GM23338 (cell line): ENCODE data around the gene CD63. TPM values are rescaled to one million over a fixed set of nuclear protein-coding genes. Genes with fewer than 3 reads are reported as not detected.

Source experiments
- ATAC-seq: fragments of 200-7000 bp; cut with Tn5 transposase; 3 replicates; pipeline ENCODE4 v1.9.1; 2020
- DNase-seq: peaks from one replicate; pipeline ENCODE4 v3.0.0-alpha.2; 2015; ENCODE audit warnings: low spot score
- H2AFZ ChIP-seq: fragments of 200-600 bp; sonication (generic); 2 replicates; pipeline ENCODE4 v1.8.0; 2016; ENCODE audit warnings: antibody characterized with exemption, mild to moderate bottlenecking, moderate library complexity
- H3F3A ChIP-seq: fragments of 200-600 bp; sonication (generic); replicated peaks from 2 replicates; pipeline ENCODE4 v1.8.0; 2017; ENCODE audit warnings: antibody characterized with exemption, mixed run types, low read depth
- H3K27ac ChIP-seq: fragments of 200-600 bp; sonication (generic); 2 replicates; pipeline ENCODE4 v1.6.1; 2016; ENCODE audit warnings: low read depth
- H3K27me3 ChIP-seq: fragments of 200-600 bp; sonication (generic); 2 replicates; pipeline ENCODE4 v1.8.0; 2016; ENCODE audit warnings: mild to moderate bottlenecking, mixed run types, moderate library complexity; ENCODE audit not compliant: insufficient read depth
- H3K36me3 ChIP-seq: fragments of 200-600 bp; sonication (generic); 2 replicates; pipeline ENCODE4 v1.8.0; 2016; ENCODE audit warnings: mild to moderate bottlenecking; ENCODE audit not compliant: insufficient read depth
- H3K4me1 ChIP-seq: fragments of 200-600 bp; sonication (generic); 2 replicates; pipeline ENCODE4 v1.8.0; 2016; ENCODE audit warnings: mild to moderate bottlenecking, moderate library complexity; ENCODE audit not compliant: insufficient read depth
- H3K4me2 ChIP-seq: fragments of 200-600 bp; sonication (generic); 2 replicates; pipeline ENCODE4 v1.7.1; 2017; ENCODE audit warnings: mixed run types
- H3K4me3 ChIP-seq: fragments of 200-600 bp; sonication (generic); 2 replicates; pipeline ENCODE4 v1.6.1; 2016; ENCODE audit warnings: mixed run types
- H3K79me2 ChIP-seq: fragments of 200-600 bp; sonication (generic); replicated peaks from 2 replicates; pipeline ENCODE4 v1.8.0; 2017; ENCODE audit warnings: mild to moderate bottlenecking; ENCODE audit not compliant: insufficient read depth
- H3K9me2 ChIP-seq: fragments of 200-600 bp; sonication (generic); 2 replicates; pipeline ENCODE4 v1.8.0; 2017; ENCODE audit not compliant: insufficient read depth
- H4K20me1 ChIP-seq: fragments of 200-600 bp; sonication (generic); replicated peaks from 2 replicates; pipeline ENCODE4 v1.8.0; 2017; ENCODE audit warnings: mild to moderate bottlenecking; ENCODE audit not compliant: insufficient read depth
- H3K27ac Mint-ChIP-seq: 2 replicates; pipeline ENCODE4 v1.8.0; 2020; ENCODE audit warnings: inconsistent platforms, mild to moderate bottlenecking, moderate library complexity, mixed read lengths
- H3K27me3 Mint-ChIP-seq: 3 replicates; pipeline ENCODE4 v1.8.0; 2022; ENCODE audit warnings: low read depth, mild to moderate bottlenecking, moderate library complexity, mixed read lengths, inconsistent platforms; ENCODE audit not compliant: insufficient read depth, poor library complexity
- H3K36me3 Mint-ChIP-seq: 3 replicates; pipeline ENCODE4 v1.8.0; 2021; ENCODE audit warnings: low read depth, mild to moderate bottlenecking, inconsistent platforms, moderate library complexity, mixed read lengths
- H3K4me1 Mint-ChIP-seq: 3 replicates; pipeline ENCODE4 v1.8.0; 2020; ENCODE audit warnings: mild to moderate bottlenecking, inconsistent platforms, mixed read lengths
- H3K4me3 Mint-ChIP-seq: 3 replicates; pipeline ENCODE4 v1.8.0; 2021; ENCODE audit warnings: moderate library complexity, mild to moderate bottlenecking, inconsistent platforms, mixed read lengths
- H3K9me3 Mint-ChIP-seq: 3 replicates; pipeline ENCODE4 v1.8.0; 2020; ENCODE audit warnings: moderate library complexity, mild to moderate bottlenecking, inconsistent platforms, mixed read lengths
- CREB1 ChIP-seq: fragments of 250-450 bp; sonication (Bioruptor Pico); IDR thresholded peaks from 2 replicates; pipeline ENCODE4 v1.5.0; 2020; ENCODE audit warnings: low read depth, mild to moderate bottlenecking, moderate library complexity
- EZH2 ChIP-seq: fragments of 200-600 bp; sonication (generic); IDR thresholded peaks from one replicate; pipeline ENCODE4 v1.8.0; 2017; ENCODE audit warnings: antibody characterized with exemption, mild to moderate bottlenecking, low read depth; ENCODE audit not compliant: unreplicated experiment
- JUNB ChIP-seq: IDR thresholded peaks from one replicate; pipeline ENCODE4 v1.6.1; 2016; ENCODE audit warnings: antibody characterized with exemption; ENCODE audit not compliant: unreplicated experiment
- NANOG ChIP-seq: IDR thresholded peaks from 2 replicates; pipeline ENCODE4 v1.6.1; 2016; ENCODE audit warnings: antibody characterized with exemption, borderline replicate concordance
- STAT1 ChIP-seq: IDR thresholded peaks from one replicate; pipeline ENCODE4 v1.6.1; 2016; ENCODE audit warnings: antibody characterized with exemption; ENCODE audit not compliant: unreplicated experiment
- ZNF331 ChIP-seq: fragments of 250-450 bp; sonication (Bioruptor Pico); IDR thresholded peaks from 2 replicates; pipeline ENCODE4 v1.5.0; 2020; ENCODE audit warnings: low read depth, mild to moderate bottlenecking, moderate library complexity
- polyA plus RNA-seq: library from polyadenylated mRNA; unstranded; fragments of >200 nt; fragmentation: Nextera tagmentation; extraction: Ambion mirVana; gene quantifications from 2 replicates; pipeline ENCODE4 v1.2.1, GENCODE V29; 2016
- total RNA-seq: library from RNA; depleted of rRNA; stranded (reverse); fragments of >200 nt; shearing (Covaris generic); gene quantifications from 2 replicates; pipeline ENCODE4 v1.2.3, GENCODE V29; 2014
- TF ChIP-seq, protein P1 (sequence below), 2 experiments: fragments of 200-600 bp in 1 of 2; sonication (generic) in 1 of 2; conservative IDR thresholded peaks; 2 replicates each; pipeline versions ENCODE4 v1.5.1 to v1.6.1; 2016 to 2017; ENCODE audit warnings: antibody characterized with exemption in 2 of 2, low read depth in 2 of 2, mild to moderate bottlenecking in 2 of 2, moderate library complexity in 1 of 2
- TF ChIP-seq, protein P2 (sequence below): IDR thresholded peaks from 2 replicates; pipeline ENCODE4 v1.6.1; 2016; ENCODE audit warnings: antibody characterized with exemption
- TF ChIP-seq, protein P3 (sequence below): fragments of 250-450 bp; sonication (Bioruptor Pico); IDR thresholded peaks from 2 replicates; pipeline ENCODE4 v1.5.0; 2020; ENCODE audit warnings: mild to moderate bottlenecking, moderate library complexity

The CD63 gene
- total and polyA plus RNA-seq, 2 experiments from 2014 or later = 294 to 685 TPM

DNA sequence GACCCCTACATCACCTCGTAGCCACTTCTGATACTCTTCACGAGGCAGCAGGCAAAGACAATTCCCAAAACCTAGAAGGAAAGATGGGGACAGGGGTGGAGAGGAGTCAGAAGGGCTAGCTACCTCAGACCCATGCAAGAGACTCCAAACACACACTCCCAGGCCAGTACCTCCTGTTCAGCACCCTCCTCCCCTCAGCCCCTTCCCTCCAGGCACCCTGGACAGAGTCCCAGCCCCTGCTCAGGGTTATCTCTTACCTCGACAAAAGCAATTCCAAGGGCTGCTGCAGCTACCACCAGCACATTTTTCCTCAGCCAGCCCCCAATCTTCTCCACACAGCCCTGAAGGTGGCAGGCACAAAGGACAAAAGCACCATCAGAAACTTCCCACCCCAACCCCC is 3.3 kb downstream of the CD63 start:
- no peak for DNase-seq
- Mint-ChIP-seq H3K9me3 (no peaks in the 10 kb centered on the region), H3K27me3 (peaks cover 17% of the 10 kb centered on the region), H3K4me1 (peaks cover 30% of the 10 kb centered on the region), H3K36me3 (peaks cover 41% of the 10 kb centered on the region), H3K27ac (no peak overlapping the region), H3K4me3 (no peak overlapping the region; the same call in 2 of the 3 replicates)
- Histone ChIP-seq H2AFZ (no peak overlapping the region), H3K79me2 (peaks cover 14% of the 10 kb centered on the region), H3K4me1 (peaks cover 18% of the 10 kb centered on the region), H3F3A (peaks cover 16% of the 10 kb centered on the region; the same call in 1 of the 2 replicates), H3K27me3 (no peaks in the 10 kb centered on the region), H3K4me3 (no peak overlapping the region), H3K36me3 (peaks cover 8% of the 10 kb centered on the region; the same call in 1 of the 2 replicates), H3K9me2 (no peaks in the 10 kb centered on the region), H3K27ac (0 out of 2 replicates have a peak overlapping the region, but pooled peaks have one; percentile 80), H4K20me1 (0 out of 2 replicates have a peak, but pooled peaks cover 6% of the 10 kb centered on the region), H3K4me2 (no peak overlapping the region)
- no peak for TF ChIP-seq NANOG
- TF ChIP-seq, protein P1, sequence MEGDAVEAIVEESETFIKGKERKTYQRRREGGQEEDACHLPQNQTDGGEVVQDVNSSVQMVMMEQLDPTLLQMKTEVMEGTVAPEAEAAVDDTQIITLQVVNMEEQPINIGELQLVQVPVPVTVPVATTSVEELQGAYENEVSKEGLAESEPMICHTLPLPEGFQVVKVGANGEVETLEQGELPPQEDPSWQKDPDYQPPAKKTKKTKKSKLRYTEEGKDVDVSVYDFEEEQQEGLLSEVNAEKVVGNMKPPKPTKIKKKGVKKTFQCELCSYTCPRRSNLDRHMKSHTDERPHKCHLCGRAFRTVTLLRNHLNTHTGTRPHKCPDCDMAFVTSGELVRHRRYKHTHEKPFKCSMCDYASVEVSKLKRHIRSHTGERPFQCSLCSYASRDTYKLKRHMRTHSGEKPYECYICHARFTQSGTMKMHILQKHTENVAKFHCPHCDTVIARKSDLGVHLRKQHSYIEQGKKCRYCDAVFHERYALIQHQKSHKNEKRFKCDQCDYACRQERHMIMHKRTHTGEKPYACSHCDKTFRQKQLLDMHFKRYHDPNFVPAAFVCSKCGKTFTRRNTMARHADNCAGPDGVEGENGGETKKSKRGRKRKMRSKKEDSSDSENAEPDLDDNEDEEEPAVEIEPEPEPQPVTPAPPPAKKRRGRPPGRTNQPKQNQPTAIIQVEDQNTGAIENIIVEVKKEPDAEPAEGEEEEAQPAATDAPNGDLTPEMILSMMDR (conservative IDR thresholded peaks at IDR 0.05; ENCODE audit: low read depth in 2 of 2) = no peak
- TF ChIP-seq CREB1 (CRISPR knock-in tag) = no peak
- TF ChIP-seq, protein P2, sequence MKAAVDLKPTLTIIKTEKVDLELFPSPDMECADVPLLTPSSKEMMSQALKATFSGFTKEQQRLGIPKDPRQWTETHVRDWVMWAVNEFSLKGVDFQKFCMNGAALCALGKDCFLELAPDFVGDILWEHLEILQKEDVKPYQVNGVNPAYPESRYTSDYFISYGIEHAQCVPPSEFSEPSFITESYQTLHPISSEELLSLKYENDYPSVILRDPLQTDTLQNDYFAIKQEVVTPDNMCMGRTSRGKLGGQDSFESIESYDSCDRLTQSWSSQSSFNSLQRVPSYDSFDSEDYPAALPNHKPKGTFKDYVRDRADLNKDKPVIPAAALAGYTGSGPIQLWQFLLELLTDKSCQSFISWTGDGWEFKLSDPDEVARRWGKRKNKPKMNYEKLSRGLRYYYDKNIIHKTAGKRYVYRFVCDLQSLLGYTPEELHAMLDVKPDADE = no peak
- TF ChIP-seq, protein P3, sequence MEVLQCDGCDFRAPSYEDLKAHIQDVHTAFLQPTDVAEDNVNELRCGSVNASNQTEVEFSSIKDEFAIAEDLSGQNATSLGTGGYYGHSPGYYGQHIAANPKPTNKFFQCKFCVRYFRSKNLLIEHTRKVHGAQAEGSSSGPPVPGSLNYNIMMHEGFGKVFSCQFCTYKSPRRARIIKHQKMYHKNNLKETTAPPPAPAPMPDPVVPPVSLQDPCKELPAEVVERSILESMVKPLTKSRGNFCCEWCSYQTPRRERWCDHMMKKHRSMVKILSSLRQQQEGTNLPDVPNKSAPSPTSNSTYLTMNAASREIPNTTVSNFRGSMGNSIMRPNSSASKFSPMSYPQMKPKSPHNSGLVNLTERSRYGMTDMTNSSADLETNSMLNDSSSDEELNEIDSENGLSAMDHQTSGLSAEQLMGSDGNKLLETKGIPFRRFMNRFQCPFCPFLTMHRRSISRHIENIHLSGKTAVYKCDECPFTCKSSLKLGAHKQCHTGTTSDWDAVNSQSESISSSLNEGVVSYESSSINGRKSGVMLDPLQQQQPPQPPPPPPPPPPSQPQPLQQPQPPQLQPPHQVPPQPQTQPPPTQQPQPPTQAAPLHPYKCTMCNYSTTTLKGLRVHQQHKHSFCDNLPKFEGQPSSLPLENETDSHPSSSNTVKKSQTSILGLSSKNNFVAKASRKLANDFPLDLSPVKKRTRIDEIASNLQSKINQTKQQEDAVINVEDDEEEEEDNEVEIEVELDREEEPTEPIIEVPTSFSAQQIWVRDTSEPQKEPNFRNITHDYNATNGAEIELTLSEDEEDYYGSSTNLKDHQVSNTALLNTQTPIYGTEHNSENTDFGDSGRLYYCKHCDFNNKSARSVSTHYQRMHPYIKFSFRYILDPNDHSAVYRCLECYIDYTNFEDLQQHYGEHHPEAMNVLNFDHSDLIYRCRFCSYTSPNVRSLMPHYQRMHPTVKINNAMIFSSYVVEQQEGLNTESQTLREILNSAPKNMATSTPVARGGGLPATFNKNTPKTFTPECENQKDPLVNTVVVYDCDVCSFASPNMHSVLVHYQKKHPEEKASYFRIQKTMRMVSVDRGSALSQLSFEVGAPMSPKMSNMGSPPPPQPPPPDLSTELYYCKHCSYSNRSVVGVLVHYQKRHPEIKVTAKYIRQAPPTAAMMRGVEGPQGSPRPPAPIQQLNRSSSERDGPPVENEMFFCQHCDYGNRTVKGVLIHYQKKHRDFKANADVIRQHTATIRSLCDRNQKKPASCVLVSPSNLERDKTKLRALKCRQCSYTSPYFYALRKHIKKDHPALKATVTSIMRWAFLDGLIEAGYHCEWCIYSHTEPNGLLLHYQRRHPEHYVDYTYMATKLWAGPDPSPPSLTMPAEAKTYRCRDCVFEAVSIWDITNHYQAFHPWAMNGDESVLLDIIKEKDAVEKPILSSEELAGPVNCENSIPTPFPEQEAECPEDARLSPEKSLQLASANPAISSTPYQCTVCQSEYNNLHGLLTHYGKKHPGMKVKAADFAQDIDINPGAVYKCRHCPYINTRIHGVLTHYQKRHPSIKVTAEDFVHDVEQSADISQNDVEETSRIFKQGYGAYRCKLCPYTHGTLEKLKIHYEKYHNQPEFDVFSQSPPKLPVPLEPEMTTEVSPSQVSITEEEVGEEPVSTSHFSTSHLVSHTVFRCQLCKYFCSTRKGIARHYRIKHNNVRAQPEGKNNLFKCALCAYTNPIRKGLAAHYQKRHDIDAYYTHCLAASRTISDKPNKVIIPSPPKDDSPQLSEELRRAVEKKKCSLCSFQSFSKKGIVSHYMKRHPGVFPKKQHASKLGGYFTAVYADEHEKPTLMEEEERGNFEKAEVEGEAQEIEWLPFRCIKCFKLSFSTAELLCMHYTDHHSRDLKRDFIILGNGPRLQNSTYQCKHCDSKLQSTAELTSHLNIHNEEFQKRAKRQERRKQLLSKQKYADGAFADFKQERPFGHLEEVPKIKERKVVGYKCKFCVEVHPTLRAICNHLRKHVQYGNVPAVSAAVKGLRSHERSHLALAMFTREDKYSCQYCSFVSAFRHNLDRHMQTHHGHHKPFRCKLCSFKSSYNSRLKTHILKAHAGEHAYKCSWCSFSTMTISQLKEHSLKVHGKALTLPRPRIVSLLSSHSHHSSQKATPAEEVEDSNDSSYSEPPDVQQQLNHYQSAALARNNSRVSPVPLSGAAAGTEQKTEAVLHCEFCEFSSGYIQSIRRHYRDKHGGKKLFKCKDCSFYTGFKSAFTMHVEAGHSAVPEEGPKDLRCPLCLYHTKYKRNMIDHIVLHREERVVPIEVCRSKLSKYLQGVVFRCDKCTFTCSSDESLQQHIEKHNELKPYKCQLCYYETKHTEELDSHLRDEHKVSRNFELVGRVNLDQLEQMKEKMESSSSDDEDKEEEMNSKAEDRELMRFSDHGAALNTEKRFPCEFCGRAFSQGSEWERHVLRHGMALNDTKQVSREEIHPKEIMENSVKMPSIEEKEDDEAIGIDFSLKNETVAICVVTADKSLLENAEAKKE = no peak
- TF ChIP-seq EZH2 = no peak
- TF ChIP-seq JUNB = no peak
- TF ChIP-seq ZNF331 (CRISPR knock-in tag) = no peak
- no peak for TF ChIP-seq STAT1
- ATAC-seq = no peak
